ENCODE results near the gene HM13.

DNA sequence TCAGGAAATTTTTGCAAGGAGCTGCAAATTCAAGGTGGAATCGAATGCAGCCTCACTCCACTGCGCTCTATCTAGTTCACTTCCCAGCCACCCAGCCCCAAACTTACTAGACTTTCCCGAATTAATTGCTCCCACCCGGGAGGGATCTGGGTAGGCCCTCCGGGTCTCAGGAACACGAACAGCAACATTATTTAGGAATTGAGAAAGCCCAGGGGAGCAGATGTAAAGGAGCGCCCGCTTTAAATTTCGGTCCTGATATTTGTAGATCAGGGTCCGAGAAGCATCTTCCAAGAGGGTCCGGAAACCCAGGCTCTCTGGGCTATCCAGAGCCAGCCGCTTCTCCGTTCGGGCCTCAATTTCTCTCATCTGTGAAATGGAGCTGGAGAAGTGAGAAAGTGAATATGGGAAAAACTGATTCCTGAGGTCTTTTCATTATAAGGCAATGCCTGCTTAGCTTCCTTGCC is 90.4 kb downstream of the HM13 start:
- TF ChIP-seq, protein P1, sequence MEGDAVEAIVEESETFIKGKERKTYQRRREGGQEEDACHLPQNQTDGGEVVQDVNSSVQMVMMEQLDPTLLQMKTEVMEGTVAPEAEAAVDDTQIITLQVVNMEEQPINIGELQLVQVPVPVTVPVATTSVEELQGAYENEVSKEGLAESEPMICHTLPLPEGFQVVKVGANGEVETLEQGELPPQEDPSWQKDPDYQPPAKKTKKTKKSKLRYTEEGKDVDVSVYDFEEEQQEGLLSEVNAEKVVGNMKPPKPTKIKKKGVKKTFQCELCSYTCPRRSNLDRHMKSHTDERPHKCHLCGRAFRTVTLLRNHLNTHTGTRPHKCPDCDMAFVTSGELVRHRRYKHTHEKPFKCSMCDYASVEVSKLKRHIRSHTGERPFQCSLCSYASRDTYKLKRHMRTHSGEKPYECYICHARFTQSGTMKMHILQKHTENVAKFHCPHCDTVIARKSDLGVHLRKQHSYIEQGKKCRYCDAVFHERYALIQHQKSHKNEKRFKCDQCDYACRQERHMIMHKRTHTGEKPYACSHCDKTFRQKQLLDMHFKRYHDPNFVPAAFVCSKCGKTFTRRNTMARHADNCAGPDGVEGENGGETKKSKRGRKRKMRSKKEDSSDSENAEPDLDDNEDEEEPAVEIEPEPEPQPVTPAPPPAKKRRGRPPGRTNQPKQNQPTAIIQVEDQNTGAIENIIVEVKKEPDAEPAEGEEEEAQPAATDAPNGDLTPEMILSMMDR (IDR thresholded peaks at IDR 0.05; ENCODE audit: low read depth, low read length, missing input control) = no peak
- TF ChIP-seq GABPA (IDR thresholded peaks at IDR 0.05 in 1 of 2, conservative IDR thresholded peaks at IDR 0.05 in 1 of 2) = no peak
- TF ChIP-seq, protein P2, sequence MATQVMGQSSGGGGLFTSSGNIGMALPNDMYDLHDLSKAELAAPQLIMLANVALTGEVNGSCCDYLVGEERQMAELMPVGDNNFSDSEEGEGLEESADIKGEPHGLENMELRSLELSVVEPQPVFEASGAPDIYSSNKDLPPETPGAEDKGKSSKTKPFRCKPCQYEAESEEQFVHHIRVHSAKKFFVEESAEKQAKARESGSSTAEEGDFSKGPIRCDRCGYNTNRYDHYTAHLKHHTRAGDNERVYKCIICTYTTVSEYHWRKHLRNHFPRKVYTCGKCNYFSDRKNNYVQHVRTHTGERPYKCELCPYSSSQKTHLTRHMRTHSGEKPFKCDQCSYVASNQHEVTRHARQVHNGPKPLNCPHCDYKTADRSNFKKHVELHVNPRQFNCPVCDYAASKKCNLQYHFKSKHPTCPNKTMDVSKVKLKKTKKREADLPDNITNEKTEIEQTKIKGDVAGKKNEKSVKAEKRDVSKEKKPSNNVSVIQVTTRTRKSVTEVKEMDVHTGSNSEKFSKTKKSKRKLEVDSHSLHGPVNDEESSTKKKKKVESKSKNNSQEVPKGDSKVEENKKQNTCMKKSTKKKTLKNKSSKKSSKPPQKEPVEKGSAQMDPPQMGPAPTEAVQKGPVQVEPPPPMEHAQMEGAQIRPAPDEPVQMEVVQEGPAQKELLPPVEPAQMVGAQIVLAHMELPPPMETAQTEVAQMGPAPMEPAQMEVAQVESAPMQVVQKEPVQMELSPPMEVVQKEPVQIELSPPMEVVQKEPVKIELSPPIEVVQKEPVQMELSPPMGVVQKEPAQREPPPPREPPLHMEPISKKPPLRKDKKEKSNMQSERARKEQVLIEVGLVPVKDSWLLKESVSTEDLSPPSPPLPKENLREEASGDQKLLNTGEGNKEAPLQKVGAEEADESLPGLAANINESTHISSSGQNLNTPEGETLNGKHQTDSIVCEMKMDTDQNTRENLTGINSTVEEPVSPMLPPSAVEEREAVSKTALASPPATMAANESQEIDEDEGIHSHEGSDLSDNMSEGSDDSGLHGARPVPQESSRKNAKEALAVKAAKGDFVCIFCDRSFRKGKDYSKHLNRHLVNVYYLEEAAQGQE (IDR thresholded peaks at IDR 0.05) = no peak
- TF ChIP-seq, protein P3, sequence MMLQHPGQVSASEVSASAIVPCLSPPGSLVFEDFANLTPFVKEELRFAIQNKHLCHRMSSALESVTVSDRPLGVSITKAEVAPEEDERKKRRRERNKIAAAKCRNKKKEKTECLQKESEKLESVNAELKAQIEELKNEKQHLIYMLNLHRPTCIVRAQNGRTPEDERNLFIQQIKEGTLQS (IDR thresholded peaks at IDR 0.05) = no peak
- no peak for TF ChIP-seq TAF1 (conservative IDR thresholded peaks at IDR 0.05)
- no peak for TF ChIP-seq FOXA1 (IDR thresholded peaks at IDR 0.05)

Data from liver (tissue), 3 donors.